ENCODE data around the gene IL1RL2. TPM values are rescaled to one million over a fixed set of nuclear protein-coding genes. Genes with fewer than 3 reads are reported as not detected.
A peak's percentile ranks its signal among the peaks of the same experiment; 100 is the strongest.

The IL1RL2 gene
- not detected in 2 replicates for total RNA-seq (2014; rRNA removed; shearing (Covaris generic))

DNA sequence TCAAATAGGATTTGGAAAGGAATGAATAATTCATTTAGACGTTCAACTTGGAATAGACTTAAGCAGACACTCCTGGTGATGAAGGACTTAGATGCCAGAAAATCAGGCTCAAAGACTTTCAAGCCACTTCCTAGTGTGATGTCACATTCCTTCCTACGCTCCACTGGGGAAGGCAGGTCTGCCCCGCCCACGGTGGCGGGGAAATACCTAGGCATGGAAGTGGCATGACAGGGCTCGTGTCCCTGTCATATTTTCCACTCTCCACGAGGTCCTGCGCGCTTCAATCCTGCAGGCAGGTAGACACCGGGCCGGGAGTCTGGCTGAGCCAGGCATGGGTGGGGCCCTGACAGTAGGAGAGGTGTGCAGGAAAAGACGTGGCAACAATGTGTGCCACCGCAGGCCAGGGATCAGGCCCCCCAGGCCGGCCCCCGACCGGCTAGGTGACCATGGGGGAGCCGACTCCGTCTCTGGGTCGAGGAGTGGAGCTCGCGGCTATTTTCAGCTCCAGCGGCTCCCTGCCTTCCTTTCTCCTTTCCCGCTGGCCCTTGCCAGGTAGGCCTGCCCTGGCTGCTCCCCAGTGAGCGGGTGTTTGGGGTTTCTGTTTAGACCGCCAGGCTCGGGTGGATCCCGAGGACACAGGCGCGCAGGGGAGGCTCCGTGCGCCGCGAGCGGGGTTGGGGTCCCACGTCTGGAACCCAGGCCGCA lies at the start of gene IL1RL2:
Gene IL1RL2 (plus strand): TSS at position 233 of the 705 bp plus-strand sequence. CDS start 845 bp downstream, outside the sequence.
- no peak for DNase-seq (ENCODE audit: low spot score)

DNA sequence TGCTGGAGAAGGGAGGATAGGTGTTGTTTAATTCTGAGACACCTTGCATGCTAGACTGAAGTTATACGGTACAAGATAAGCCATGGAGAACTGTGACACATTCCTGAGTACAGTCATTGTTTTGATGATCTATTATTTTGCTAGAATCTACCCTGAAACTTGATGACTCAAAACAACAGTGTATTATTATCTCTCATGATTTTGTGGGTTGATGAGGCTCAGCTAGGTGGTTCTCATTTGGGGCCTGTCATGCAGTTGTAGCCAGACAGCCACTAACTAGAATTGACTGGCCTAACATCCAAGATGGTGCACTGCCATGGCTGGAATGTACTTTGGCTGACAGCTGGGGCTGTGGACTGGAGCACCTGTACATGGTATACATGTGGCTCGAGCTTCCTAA lies 49.7 kb upstream of the IL1RL2 start:
- no peak for DNase-seq (ENCODE audit: low spot score)

DNA sequence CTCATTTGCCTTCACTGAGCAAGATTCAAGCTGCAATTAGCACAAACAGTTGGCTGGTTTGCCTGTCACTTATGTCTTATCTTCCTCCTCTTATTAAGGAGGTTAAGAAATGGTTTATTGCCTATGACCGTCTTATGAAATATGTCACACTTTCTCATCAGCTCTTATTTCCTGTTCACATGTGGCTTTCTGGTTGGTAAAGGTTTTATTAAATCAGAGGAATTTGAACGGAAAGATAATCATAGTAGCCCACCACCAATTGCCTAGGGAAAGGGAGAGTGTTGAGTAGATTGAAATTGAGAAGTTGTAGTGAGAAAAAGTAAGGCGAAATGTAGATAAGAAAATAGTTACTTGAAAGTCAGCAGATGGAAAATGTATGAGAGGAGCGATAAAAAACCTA lies 48.5 kb upstream of the IL1RL2 start:
- no peak for DNase-seq (ENCODE audit: low spot score)

GRCh38 chr2:102139851-102140250 lies 47.0 kb upstream of the IL1RL2 start:
- no peak for DNase-seq (ENCODE audit: low spot score)

- no peak for DNase-seq (ENCODE audit: low spot score)
Measured at GRCh38 chr2:102140377-102140776, 46.4 kb upstream of the IL1RL2 start.

GRCh38 chr2:102141011-102141943 lies 45.5 kb upstream of the IL1RL2 start:
- no peak for DNase-seq (ENCODE audit: low spot score)

GRCh38 chr2:102141970-102142828 lies 44.6 kb upstream of the IL1RL2 start, which contains the start of gene IL1R1:
Gene IL1R1 (plus strand): TSS chr2:102142746. CDS start chr2:102157725, 14,979 bp downstream.
- no peak for DNase-seq (ENCODE audit: low spot score)

DNA sequence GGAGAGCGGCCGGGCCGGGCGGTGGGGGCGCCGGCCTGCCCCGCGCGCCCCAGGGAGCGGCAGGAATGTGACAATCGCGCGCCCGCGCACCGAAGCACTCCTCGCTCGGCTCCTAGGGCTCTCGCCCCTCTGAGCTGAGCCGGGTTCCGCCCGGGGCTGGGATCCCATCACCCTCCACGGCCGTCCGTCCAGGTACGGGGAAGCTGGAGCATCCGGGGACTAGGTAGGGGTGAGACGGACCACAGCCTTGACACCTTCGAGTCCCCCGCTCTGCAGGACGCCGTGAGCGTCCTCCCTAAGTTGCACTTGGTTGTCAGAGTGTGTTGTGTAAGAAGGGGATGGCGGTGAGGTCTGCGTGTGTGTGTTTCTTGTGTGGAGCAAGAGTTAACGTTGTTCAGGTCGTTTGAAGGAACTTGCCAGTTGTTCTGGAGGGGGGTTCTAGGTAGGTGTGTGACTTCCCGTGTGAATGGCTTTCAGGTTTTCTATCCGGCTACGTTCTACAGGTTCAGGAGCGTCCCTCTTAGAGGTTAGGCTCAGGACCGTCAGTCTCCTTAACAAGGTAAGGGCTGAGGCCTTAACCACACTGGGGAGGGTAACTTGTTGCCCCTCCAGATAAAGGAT lies 43.9 kb upstream of the IL1RL2 start:
- DNase-seq (ENCODE audit: low spot score), result no peak

- no peak for DNase-seq (ENCODE audit: low spot score)
Measured at GRCh38 chr2:102143450-102143985, 43.3 kb upstream of the IL1RL2 start.

- DNase-seq (ENCODE audit: low spot score), result no peak
Measured at GRCh38 chr2:102144128-102144527, 42.7 kb upstream of the IL1RL2 start.

DNA sequence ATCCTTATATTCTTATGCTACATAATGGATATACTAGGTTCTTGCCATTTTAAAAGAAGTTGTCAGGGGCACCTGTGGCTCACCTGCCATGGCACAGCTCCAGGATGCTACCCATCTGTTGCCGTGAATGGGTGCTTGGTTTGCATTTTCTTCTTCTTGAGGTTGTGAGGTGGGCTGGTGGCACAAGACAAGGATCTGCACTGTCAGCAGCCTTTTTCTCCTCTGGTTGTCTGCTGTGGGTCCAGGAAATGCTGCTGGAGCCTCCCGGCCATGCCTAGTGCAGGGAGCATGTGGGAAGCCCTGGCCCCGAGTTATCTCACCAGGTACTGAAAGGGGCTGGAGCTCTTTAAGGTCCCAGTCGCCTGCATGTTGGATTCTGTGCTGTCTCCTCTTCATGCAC lies 41.7 kb upstream of the IL1RL2 start:
- DNase-seq (ENCODE audit: low spot score), result no peak

DNA sequence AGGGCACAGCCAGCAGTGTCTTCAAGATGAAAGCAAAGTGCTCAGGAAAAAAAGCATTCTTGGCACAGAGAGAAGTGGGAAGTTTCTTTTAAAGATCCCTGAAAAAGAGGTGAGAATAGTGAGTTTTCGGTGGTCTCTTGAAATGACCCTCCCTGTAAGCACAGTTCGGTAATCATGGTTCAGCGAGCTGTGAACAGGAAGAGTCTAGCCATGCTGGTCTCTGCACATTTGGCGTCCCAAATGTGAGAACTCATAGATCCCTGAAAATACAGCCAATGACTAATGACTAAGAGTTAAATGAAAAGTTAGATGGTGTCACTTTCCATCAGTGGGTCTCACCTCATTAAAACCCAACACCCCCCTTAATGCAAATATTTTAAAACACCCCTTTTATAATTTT lies 40.9 kb upstream of the IL1RL2 start:
- no peak for DNase-seq (ENCODE audit: low spot score)

- peak; percentile 8 for DNase-seq (ENCODE audit: low spot score)
Measured at GRCh38 chr2:102147935-102148334, 38.9 kb upstream of the IL1RL2 start.

DNA sequence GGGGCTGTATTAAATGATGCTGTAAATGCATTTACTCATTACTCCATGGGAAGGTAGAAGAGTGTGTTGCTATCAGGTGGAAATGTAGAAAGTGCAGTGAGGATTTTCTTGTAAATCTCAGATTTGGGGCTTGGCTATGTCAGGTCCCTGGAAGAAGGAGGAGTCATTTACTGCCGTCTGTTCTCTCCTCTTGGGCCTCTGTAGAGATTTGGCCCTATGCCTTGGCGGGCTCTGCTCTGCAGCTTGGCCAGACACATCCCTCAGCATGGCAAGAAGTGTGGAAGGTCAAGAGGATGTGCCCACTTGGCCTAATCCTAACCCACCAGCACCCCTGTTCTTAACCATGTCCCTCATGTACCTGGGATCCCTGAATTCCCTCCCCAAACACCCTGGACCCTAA lies 37.6 kb upstream of the IL1RL2 start:
- no peak for DNase-seq (ENCODE audit: low spot score)

GRCh38 chr2:102149644-102150455 lies 37.0 kb upstream of the IL1RL2 start:
- DNase-seq (ENCODE audit: low spot score), result no peak

- no peak for DNase-seq (ENCODE audit: low spot score)
Measured at GRCh38 chr2:102154364-102154763, 32.5 kb upstream of the IL1RL2 start.

- DNase-seq (ENCODE audit: low spot score), result no peak
Measured at GRCh38 chr2:102154946-102155702, 31.7 kb upstream of the IL1RL2 start.

DNA sequence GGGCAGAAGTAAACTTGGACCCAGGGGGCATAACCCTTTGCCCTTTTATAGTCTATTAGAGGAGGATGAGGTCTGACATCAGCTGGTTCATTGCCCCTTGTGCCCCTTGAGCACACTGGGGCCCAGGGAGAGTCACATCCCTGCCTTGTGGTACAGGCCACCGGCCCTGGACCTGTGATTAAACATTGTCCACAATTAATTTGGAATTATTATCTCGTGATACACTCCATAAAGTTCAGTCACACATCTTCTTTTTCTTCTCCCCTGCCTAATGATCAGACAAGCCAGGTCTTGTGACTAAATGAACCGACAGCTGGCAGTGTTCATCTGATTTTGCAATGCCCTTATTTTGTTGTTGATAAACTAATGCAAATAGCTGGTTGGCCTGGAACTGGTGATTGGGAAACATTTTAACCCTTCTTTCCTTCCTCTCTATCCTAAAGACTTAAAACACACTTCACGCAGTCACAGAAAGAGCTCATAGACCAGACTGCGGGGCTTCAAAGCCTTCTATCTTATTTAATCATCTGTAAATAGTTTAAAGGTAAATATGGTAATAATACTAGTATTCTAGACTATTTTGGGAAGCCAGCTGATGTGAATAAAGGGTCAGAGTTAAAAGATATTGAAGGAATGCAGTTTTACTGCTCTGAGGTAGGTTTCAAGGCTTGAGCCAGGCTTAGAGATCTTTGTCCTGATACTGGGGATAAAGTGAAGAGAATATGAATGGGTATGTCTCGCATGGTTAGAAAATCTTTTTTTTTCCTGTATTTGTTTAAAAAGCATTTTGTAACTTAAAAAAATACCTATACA lies 30.9 kb upstream of the IL1RL2 start:
- DNase-seq (ENCODE audit: low spot score), result no peak
